Thyroid gland (tissue), 4 donors: ENCODE data around the gene SLC52A3. TPM values are rescaled to one million over a fixed set of nuclear protein-coding genes. Genes with fewer than 3 reads are reported as not detected.

Experiments used
- DNase-seq, 2 donors: peaks; one replicate each; pipeline ENCODE4 v3.0.0-alpha.2; 2019
- H3K27ac ChIP-seq, 3 donors: fragments of 200-600 bp; sonication (generic); 1 replicate in 2 of 3; 2 replicates in 1 of 3; pipeline ENCODE4 v1.5.1; 2016 to 2019; ENCODE audit warnings: mild to moderate bottlenecking in 1 of 3, moderate library complexity in 1 of 3
- H3K27me3 ChIP-seq: fragments of 200-600 bp; sonication (generic); one replicate; pipeline ENCODE4 v1.5.1; 2019
- H3K36me3 ChIP-seq, 2 donors: fragments of 200-600 bp; sonication (generic); one replicate each; pipeline ENCODE4 v1.5.1; 2016 to 2019
- H3K4me1 ChIP-seq, 2 donors: fragments of 200-600 bp; sonication (generic); one replicate each; pipeline ENCODE4 v1.5.1; 2017 to 2019
- H3K4me3 ChIP-seq, 3 donors: fragments of 200-600 bp; sonication (generic); replicated peaks in 1 of 3; 1 replicate in 2 of 3; 2 replicates in 1 of 3; pipeline ENCODE4 v1.5.1; 2016; ENCODE audit warnings: mild to moderate bottlenecking in 1 of 3
- H3K9me3 ChIP-seq: fragments of 200-600 bp; sonication (generic); one replicate; pipeline ENCODE4 v1.5.1; 2017
- CTCF ChIP-seq, 6 experiments: fragments of 200-600 bp in 3 of 6; fragments of 450-650 bp in 3 of 6; sonication (generic) in 3 of 6; IDR thresholded peaks; one replicate each; pipeline ENCODE4 v1.5.1; 2016 to 2019; ENCODE audit warnings: antibody characterized with exemption in 6 of 6, mild to moderate bottlenecking in 2 of 6, inconsistent platforms in 1 of 6, moderate library complexity in 1 of 6
- POLR2A ChIP-seq, 2 donors: fragments of 450-650 bp; IDR thresholded peaks; one replicate each; pipeline ENCODE4 v1.6.1; 2017; ENCODE audit warnings: antibody characterized with exemption in 2 of 2, mild to moderate bottlenecking in 2 of 2, moderate library complexity in 1 of 2
- WGBS, 2 donors: methylation state at CpG; one replicate each; pipeline ENCODE4 v1.1.5; 2017; 5-methylcytosine and 5-hydroxymethylcytosine counted together
- intact Hi-C: fragments of 100-400 bp; cut with DNase I; formaldehyde crosslinking; loops from one replicate; pipeline ENCODE4 v1.15.1; 2023
- total RNA-seq, 4 donors: library from RNA; depleted of rRNA; stranded (reverse); fragments of >200 nt; gene quantifications; one replicate each; pipeline ENCODE4 v1.2.3, GENCODE V29; 2016

The SLC52A3 gene
- total RNA-seq, 4 donors from 2014 or later = 0.24 to 2.0 (median 0.63) TPM

GRCh38 chr20:750801-751200, 17.5 kb downstream of the SLC52A3 start:
- DNase-seq = no peak
- no peaks in the 10 kb centered on the region for H3K9me3 ChIP-seq
- intact Hi-C loops = no loop called here
- H3K27ac ChIP-seq = no peak overlapping the region
- WGBS, 2 donors = 84% methylated on average over 3 of the region's 3 CpGs
- H3K36me3 ChIP-seq = no peaks in the 10 kb centered on the region
- TF ChIP-seq CTCF (IDR thresholded peaks at IDR 0.05) (no peak), POLR2A (IDR thresholded peaks at IDR 0.05) (no peak)
- no peaks in the 10 kb centered on the region for H3K4me1 ChIP-seq
- no peaks in the 10 kb centered on the region for H3K27me3 ChIP-seq
- no peak overlapping the region for H3K4me3 ChIP-seq

DNA sequence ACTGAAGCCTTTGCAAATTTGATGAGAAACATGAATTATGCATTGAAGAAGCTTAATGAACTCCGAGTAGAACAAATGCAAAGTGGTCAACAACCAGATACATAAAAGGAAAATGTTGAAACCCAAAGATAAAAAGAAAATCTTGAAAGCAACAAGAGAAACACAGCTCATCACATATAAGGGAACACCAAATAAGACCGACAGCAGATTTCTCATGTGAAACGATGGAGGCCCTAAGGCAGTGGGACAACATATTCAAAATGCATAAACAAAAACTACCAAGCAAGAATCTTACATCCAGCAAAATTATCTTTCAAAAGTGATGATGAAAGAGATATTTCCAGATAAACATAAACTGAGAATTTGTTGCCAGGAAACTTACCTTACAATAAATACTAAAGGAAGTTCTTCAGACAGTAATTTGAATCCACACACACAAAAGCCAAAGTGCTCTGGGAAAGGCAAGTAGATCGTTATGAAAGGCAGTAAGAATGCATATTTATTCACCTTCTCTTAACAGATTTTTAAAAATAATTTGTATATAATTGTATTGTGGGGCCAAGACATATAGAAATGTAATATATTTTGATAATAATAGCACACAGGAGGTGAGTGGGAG, 22.5 kb downstream of the SLC52A3 start:
- no peaks in the 10 kb centered on the region for H3K4me1 ChIP-seq
- intact Hi-C loops = no loop called here
- no peak overlapping the region for H3K4me3 ChIP-seq
- 85 to 90% methylated on average over 4 of the region's 4 CpGs for WGBS, 2 donors
- no peak for DNase-seq
- no peak for TF ChIP-seq POLR2A (IDR thresholded peaks at IDR 0.05)
- TF ChIP-seq CTCF (IDR thresholded peaks at IDR 0.05) = no peak
- H3K27ac ChIP-seq = no peak overlapping the region
- no peaks in the 10 kb centered on the region for H3K36me3 ChIP-seq
- no peaks in the 10 kb centered on the region for H3K9me3 ChIP-seq
- H3K27me3 ChIP-seq = no peaks in the 10 kb centered on the region

DNA sequence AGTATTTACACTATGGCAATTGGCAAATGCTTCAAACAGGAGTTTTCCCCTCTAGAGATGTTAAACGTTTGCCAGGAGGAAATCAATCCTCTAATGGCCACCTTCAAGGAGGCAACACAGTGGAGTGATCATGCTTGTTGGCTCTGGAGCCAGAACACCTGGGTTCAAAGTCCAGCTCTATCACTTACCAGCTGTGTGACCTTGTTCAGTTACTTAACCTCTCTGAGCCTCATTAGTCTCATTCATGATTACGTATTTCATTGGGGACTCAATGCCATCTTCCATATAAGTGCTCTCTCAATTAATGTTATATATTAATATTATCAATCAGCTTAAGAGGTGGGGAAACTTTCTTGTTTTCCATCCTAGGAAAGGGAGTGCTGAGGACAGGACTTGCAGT, 26.1 kb downstream of the SLC52A3 start:
- WGBS, 2 donors = 75 to 87% methylated on average over 2 of the region's 2 CpGs
- no peaks in the 10 kb centered on the region for H3K27me3 ChIP-seq
- H3K27ac ChIP-seq = no peak overlapping the region
- H3K4me3 ChIP-seq = no peak overlapping the region
- DNase-seq = no peak
- H3K9me3 ChIP-seq = no peaks in the 10 kb centered on the region
- intact Hi-C loops = no loop called here
- no peak for TF ChIP-seq POLR2A (IDR thresholded peaks at IDR 0.05)
- no peak for TF ChIP-seq CTCF (IDR thresholded peaks at IDR 0.05)
- no peaks in the 10 kb centered on the region for H3K36me3 ChIP-seq
- H3K4me1 ChIP-seq = peaks cover 0 to 3% of the 10 kb centered on the region in 2 donors

- DNase-seq = no peak
- 70 to 80% methylated on average over 6 of the region's 6 CpGs for WGBS, 2 donors
- Histone ChIP-seq H3K9me3 (no peaks in the 10 kb centered on the region), H3K4me3 (no peak overlapping the region), H3K4me1 (peaks cover 0 to 3% of the 10 kb centered on the region in 2 donors), H3K36me3 (no peaks in the 10 kb centered on the region), H3K27ac (no peak overlapping the region), H3K27me3 (no peaks in the 10 kb centered on the region)
- no peak for TF ChIP-seq CTCF (IDR thresholded peaks at IDR 0.05)
- intact Hi-C loops = no loop called here
Measured at GRCh38 chr20:741620-742019, 26.7 kb downstream of the SLC52A3 start.

DNA sequence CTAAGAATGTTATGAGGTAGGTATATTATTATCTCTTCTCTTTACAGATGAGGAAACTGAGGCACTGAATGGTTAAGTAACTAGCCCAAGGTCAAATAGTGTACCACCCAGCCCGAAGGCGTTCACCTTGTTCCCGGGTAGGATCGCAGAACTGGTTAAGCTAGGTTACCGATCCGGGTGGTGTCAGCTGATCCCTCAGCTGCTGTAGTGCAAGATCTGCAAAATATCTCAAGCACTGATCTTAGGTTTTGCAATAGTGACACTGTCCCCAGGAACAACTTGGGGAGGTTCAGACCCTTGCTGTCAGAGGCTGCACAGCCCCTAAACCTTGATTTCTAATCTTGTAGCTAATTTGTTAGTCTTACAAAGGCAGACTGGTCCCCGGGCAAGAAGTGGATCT, 28.1 kb downstream of the SLC52A3 start:
- Histone ChIP-seq H3K4me1 (peaks cover 0 to 3% of the 10 kb centered on the region in 2 donors), H3K27me3 (no peaks in the 10 kb centered on the region), H3K27ac (no peak overlapping the region), H3K4me3 (no peak overlapping the region), H3K36me3 (no peaks in the 10 kb centered on the region), H3K9me3 (no peaks in the 10 kb centered on the region)
- 53 to 55% methylated on average over 7 of the region's 7 CpGs for WGBS, 2 donors
- no peak for DNase-seq
- TF ChIP-seq POLR2A (IDR thresholded peaks at IDR 0.05) (no peak), CTCF (IDR thresholded peaks at IDR 0.05) (no peak)
- intact Hi-C loops = no loop called here
